ENCODE results near the gene HAUS7.

DNA sequence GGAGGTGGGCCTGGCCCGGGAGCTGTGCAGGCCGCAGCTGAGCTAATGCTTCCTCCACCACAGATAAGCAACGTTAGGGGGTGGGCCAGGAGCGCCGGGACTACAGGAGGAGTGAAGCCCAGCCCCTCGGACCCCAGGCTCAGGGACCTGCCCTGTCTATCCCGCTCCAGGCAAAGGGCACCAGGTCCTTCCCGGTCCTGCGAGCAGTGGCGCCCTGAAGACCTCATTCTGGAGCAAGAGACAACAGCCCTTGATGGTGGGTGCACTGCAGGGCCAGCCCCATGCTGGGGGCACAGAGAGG, 23.8 kb downstream of the HAUS7 start:
- TF ChIP-seq CTCF (IDR thresholded peaks at IDR 0.05), result no peak
- no peak for TF ChIP-seq POLR2A (IDR thresholded peaks at IDR 0.05)

Measured in Peyer's patch (tissue), 4 donors.